BLaER1 treated with 17β-estradiol and CSF1 and Interleukin-3, amounts not matched to agents 10 nM and 100 nM (cell line): ENCODE data around the gene MLPH.
"Not testable (repeated sequence)": the region's sequence is repeated elsewhere in the genome, so short reads cannot be mapped to it uniquely, and the experiment has no call there.

Source experiments
- H3K27ac ChIP-seq, 11 experiments: shearing (Covaris generic); formaldehyde crosslinking; 2 replicates each; pipeline ENCODE4 v1.8.1; 2022
- H3K27me3 ChIP-seq, 11 experiments: shearing (Covaris generic); formaldehyde crosslinking; 2 replicates each; pipeline ENCODE4 v1.8.1; 2022
- H3K36me3 ChIP-seq, 11 experiments: shearing (Covaris generic); formaldehyde crosslinking; 2 replicates each; pipeline ENCODE4 v1.8.1; 2022
- H3K4me1 ChIP-seq, 10 experiments: shearing (Covaris generic); formaldehyde crosslinking; 2 replicates each; pipeline ENCODE4 v1.8.1; 2022
- H3K4me2 ChIP-seq, 11 experiments: shearing (Covaris generic); formaldehyde crosslinking; 2 replicates each; pipeline ENCODE4 v1.8.1; 2022
- H3K4me3 ChIP-seq, 10 experiments: shearing (Covaris generic); formaldehyde crosslinking; 2 replicates each; pipeline ENCODE4 v1.8.1; 2022
- H3K9ac ChIP-seq, 11 experiments: shearing (Covaris generic); formaldehyde crosslinking; 2 replicates each; pipeline ENCODE4 v1.8.1; 2022
- H3K9me3 ChIP-seq, 11 experiments: shearing (Covaris generic); formaldehyde crosslinking; replicated peaks in 1 of 11; 2 replicates each; pipeline ENCODE4 v1.8.1; 2022
- H4K20me1 ChIP-seq, 11 experiments: shearing (Covaris generic); formaldehyde crosslinking; 2 replicates each; pipeline ENCODE4 v1.8.1; 2022
- Cebpa-rat ChIP-seq, 11 experiments: shearing (Covaris generic); IDR thresholded peaks; 2 replicates each; pipeline ENCODE4 v1.8.1; 2022

The MLPH gene

GRCh38 chr2:237592425-237592980 is 105.5 kb downstream of the MLPH start:
- H3K27ac ChIP-seq, result peak overlapping the region in 10 of 11 experiments; percentile 1 to 89 (median 80); a peak in 15 of 22 replicates
- H3K9ac ChIP-seq, result peak overlapping the region in 8 of 11 experiments; percentile 18 to 83 (median 66); a peak in 13 of 22 replicates
- peak overlapping the region; percentile 89 to 99 (median 93) for H3K4me2 ChIP-seq
- H3K9me3 ChIP-seq, result peaks cover 0 to 6% (median 0%) of the 10 kb centered on the region in 11 experiments; a peak in 3 of 22 replicates
- TF ChIP-seq Cebpa-rat (IDR thresholded peaks at IDR 0.05), result no peak
- peak overlapping the region in 1 of 10 experiments; percentile 2; a peak in 1 of 20 replicates for H3K4me3 ChIP-seq
- no peaks in the 10 kb centered on the region for H3K27me3 ChIP-seq
- H4K20me1 ChIP-seq, result peaks cover 0 to 6% (median 0%) of the 10 kb centered on the region in 11 experiments; a peak in 3 of 22 replicates
- peaks cover 91 to 100% (median 100%) of the 10 kb centered on the region in 10 experiments for H3K4me1 ChIP-seq
- peaks cover 0 to 23% (median 7%) of the 10 kb centered on the region in 11 experiments; a peak in 7 of 22 replicates for H3K36me3 ChIP-seq

GRCh38 chr2:237593036-237593435 is 106.0 kb downstream of the MLPH start:
- H4K20me1 ChIP-seq, result peaks cover 0 to 4% (median 0%) of the 10 kb centered on the region in 11 experiments; a peak in 2 of 22 replicates
- TF ChIP-seq Cebpa-rat (IDR thresholded peaks at IDR 0.05), result no peak
- H3K9me3 ChIP-seq, result peaks cover 0 to 3% (median 0%) of the 10 kb centered on the region in 11 experiments; a peak in 3 of 22 replicates
- peak overlapping the region in 9 of 11 experiments; percentile 33 to 89 (median 81); a peak in 13 of 22 replicates for H3K27ac ChIP-seq
- peaks cover 92 to 99% (median 98%) of the 10 kb centered on the region in 10 experiments for H3K4me1 ChIP-seq
- no peaks in the 10 kb centered on the region for H3K27me3 ChIP-seq
- H3K36me3 ChIP-seq, result peaks cover 0 to 18% (median 3%) of the 10 kb centered on the region in 11 experiments; a peak in 7 of 22 replicates
- H3K4me2 ChIP-seq, result peak overlapping the region; percentile 89 to 99 (median 93)
- H3K4me3 ChIP-seq, result peak overlapping the region in 1 of 10 experiments; percentile 20; a peak in 1 of 20 replicates
- peak overlapping the region in 9 of 11 experiments; percentile 20 to 83 (median 58); a peak in 12 of 22 replicates for H3K9ac ChIP-seq

- no peaks in the 10 kb centered on the region for H3K9me3 ChIP-seq
- H3K9ac ChIP-seq, result peak overlapping the region; percentile 20 to 83 (median 57); a peak in 20 of 22 replicates
- H4K20me1 ChIP-seq, result no peaks in the 10 kb centered on the region; a peak in 1 of 22 replicates
- peaks cover 93 to 98% (median 97%) of the 10 kb centered on the region in 10 experiments for H3K4me1 ChIP-seq
- no peaks in the 10 kb centered on the region for H3K27me3 ChIP-seq
- H3K27ac ChIP-seq, result peak overlapping the region in 10 of 11 experiments; percentile 41 to 92 (median 82); a peak in 19 of 22 replicates
- no peak for TF ChIP-seq Cebpa-rat (IDR thresholded peaks at IDR 0.05)
- H3K36me3 ChIP-seq, result peaks cover 0 to 11% (median 0%) of the 10 kb centered on the region in 11 experiments; a peak in 3 of 22 replicates
- peak overlapping the region in 5 of 10 experiments; percentile 3 to 39 (median 20); a peak in 5 of 20 replicates for H3K4me3 ChIP-seq
- peak overlapping the region; percentile 89 to 99 (median 93) for H3K4me2 ChIP-seq
Observed at GRCh38 chr2:237593596-237594320, 106.7 kb downstream of the MLPH start.

- peak in 3 of 11 experiments; percentile 39 to 77 (median 54); a peak in 3 of 22 replicates for TF ChIP-seq Cebpa-rat (IDR thresholded peaks at IDR 0.05)
- Histone ChIP-seq H3K4me1 (peaks cover 94 to 98% (median 97%) of the 10 kb centered on the region in 10 experiments), H3K36me3 (peaks cover 0 to 7% (median 0%) of the 10 kb centered on the region in 11 experiments; a peak in 2 of 22 replicates), H3K4me2 (peak overlapping the region; percentile 89 to 99 (median 93)), H4K20me1 (no peaks in the 10 kb centered on the region; a peak in 1 of 22 replicates), H3K4me3 (peak overlapping the region in 5 of 10 experiments; percentile 3 to 44 (median 20); a peak in 8 of 20 replicates), H3K27ac (peak overlapping the region in 10 of 11 experiments; percentile 19 to 92 (median 82); a peak in 18 of 22 replicates), H3K27me3 (no peaks in the 10 kb centered on the region), H3K9ac (peak overlapping the region; percentile 20 to 83 (median 53); a peak in 18 of 22 replicates), H3K9me3 (no peaks in the 10 kb centered on the region)
Observed at GRCh38 chr2:237594514-237594871, 107.4 kb downstream of the MLPH start.

GRCh38 chr2:237595829-237596519 is 108.9 kb downstream of the MLPH start:
- Histone ChIP-seq H3K4me1 (peaks cover 93 to 98% (median 97%) of the 10 kb centered on the region in 10 experiments), H3K4me3 (peak overlapping the region in 8 of 10 experiments; percentile 54 to 68 (median 61); a peak in 11 of 20 replicates), H3K27ac (peak overlapping the region; percentile 77 to 95 (median 84); a peak in 21 of 22 replicates), H3K9ac (peak overlapping the region; percentile 68 to 84 (median 79); a peak in 19 of 22 replicates), H3K4me2 (peak overlapping the region; percentile 89 to 99 (median 93))
- not testable (repeated sequence) for H4K20me1 ChIP-seq, H3K27me3 ChIP-seq, H3K9me3 ChIP-seq, H3K36me3 ChIP-seq

GRCh38 chr2:237596520-237597195 is 109.6 kb downstream of the MLPH start:
- Histone ChIP-seq H3K27ac (peak overlapping the region; percentile 77 to 95 (median 84)), H3K4me3 (peak overlapping the region; percentile 44 to 68 (median 60)), H4K20me1 (no peaks in the 10 kb centered on the region; a peak in 1 of 22 replicates), H3K9ac (peak overlapping the region; percentile 68 to 84 (median 79)), H3K4me2 (peak overlapping the region; percentile 89 to 99 (median 93)), H3K9me3 (no peaks in the 10 kb centered on the region), H3K4me1 (peaks cover 94 to 98% (median 97%) of the 10 kb centered on the region in 10 experiments), H3K36me3 (0 out of 22 replicates have a peak, but pooled peaks cover 0 to 5% (median 0%) of the 10 kb centered on the region in 11 experiments), H3K27me3 (no peaks in the 10 kb centered on the region)
- TF ChIP-seq Cebpa-rat (IDR thresholded peaks at IDR 0.05), result no peak

GRCh38 chr2:237597196-237598145 is 110.4 kb downstream of the MLPH start:
- Histone ChIP-seq H3K4me2 (peak overlapping the region; percentile 89 to 99 (median 93)), H3K27me3 (no peaks in the 10 kb centered on the region), H4K20me1 (no peaks in the 10 kb centered on the region; a peak in 1 of 22 replicates), H3K9me3 (no peaks in the 10 kb centered on the region), H3K36me3 (0 out of 22 replicates have a peak, but pooled peaks cover 0 to 3% (median 0%) of the 10 kb centered on the region in 11 experiments), H3K4me1 (peaks cover 94 to 98% (median 97%) of the 10 kb centered on the region in 10 experiments), H3K4me3 (peak overlapping the region; percentile 44 to 68 (median 60)), H3K27ac (peak overlapping the region; percentile 77 to 95 (median 84)), H3K9ac (peak overlapping the region; percentile 68 to 84 (median 79))
- no peak for TF ChIP-seq Cebpa-rat (IDR thresholded peaks at IDR 0.05)
